ENCODE data around the gene CCR5.
"Not testable (repeated sequence)": the region's sequence is repeated elsewhere in the genome, so short reads cannot be mapped to it uniquely, and the experiment has no call there.

Gene CCR5

DNA sequence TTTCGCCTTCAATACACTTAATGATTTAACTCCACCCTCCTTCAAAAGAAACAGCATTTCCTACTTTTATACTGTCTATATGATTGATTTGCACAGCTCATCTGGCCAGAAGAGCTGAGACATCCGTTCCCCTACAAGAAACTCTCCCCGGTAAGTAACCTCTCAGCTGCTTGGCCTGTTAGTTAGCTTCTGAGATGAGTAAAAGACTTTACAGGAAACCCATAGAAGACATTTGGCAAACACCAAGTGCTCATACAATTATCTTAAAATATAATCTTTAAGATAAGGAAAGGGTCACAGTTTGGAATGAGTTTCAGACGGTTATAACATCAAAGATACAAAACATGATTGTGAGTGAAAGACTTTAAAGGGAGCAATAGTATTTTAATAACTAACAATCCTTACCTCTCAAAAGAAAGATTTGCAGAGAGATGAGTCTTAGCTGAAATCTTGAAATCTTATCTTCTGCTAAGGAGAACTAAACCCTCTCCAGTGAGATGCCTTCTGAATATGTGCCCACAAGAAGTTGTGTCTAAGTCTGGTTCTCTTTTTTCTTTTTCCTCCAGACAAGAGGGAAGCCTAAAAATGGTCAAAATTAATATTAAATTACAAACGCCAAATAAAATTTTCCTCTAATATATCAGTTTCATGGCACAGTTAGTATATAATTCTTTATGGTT is at the start of gene CCR5:
Gene CCR5, plus strand, starts transcription at position 108 of the 680 bp plus-strand sequence. CDS start 1,957 bp downstream, outside the sequence.
- DNase-seq = no peak

DNA sequence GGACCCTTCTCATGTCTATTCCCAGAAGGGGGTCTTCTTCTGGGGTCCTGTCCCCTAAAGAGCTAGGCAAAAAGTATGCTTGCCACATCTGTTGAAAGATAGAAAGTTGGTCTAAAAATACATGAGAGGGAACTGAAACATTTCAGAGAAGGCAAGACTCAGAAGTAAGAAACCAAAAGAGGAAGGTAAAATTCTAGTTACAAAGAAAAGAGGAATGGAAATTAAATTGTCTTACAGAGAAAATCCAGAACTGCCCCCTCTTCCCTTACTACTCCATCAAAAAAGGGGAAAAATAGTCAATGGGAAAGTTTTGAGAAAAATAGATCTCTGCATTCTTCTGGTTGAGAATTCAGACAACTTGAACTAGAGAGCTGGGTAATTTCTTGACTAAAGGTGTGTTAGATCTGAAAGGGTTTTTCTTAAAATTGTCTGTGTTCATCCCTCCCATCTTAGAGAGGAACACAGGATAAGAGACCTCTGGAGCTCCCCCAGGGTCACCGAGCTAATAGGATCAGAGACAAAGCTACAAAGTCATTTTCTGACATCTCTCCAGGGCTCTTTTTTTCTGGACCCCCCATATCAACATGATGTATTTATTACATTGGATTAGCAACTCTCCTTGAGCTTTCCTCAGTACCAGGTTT is 49.2 kb upstream of the CCR5 start:
- DNase-seq = no peak

DNA sequence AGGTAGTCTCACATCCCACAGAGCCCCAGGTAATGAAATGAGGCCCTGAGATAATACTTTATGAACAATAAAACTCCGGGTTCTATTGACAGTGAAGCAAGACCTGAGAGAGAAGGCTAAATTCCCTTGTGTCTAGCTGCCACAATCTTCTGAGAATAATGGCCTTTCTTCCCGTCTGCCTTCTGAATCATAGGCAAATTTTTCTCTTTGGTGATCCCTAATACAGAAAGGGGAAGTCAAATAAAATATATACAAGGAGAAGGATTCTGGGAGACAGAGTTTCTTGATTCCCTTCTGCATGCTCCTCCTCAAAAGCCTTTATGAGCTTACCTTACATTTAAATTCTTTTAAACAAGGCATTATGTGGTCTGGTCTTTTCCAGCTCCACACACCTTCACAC is 46.7 kb upstream of the CCR5 start:
- DNase-seq = no peak

GRCh38 chr3:46325645-46326300 is 45.0 kb upstream of the CCR5 start:
- no peak for DNase-seq

DNA sequence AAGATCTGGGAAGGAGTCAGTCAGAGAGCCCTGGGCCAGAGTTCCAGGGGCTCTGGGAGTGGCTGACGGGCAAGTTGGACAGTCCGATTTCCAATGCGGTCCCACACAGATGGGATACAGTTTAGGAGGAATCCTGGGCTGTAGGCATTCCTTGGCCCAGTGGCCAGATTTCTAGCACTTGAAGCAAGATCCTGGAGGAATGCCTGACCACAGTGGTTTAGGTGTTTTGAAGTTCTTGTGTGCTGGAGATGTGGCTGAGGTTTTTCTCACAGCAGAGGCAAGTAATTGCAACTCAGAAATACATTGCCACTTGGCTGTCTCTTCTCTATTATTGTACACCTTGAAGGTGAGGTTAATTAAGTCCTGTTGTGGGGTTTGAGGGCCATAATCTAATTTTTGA is 40.1 kb upstream of the CCR5 start:
- not testable (repeated sequence) for DNase-seq

GRCh38 chr3:46334741-46335478 is 35.8 kb upstream of the CCR5 start:
- DNase-seq = peak; percentile 75

DNA sequence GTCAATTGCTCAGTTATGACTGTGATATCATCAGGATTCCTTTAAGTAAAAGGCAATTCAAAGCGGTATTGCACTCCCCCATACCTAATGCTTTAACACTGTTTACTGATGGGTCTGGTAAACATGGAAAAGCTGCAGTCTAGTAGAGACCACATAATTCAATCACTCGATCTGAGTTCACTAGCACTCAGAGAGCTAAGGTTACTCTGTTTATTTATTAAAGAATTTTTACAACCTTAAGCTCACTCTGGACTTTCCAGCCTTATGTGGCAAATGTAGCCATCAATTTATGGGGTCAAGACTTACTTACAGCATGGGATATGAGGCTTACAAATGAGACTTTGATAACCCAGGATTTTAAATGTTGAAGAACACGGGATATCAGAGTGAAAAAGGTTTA is 35.2 kb upstream of the CCR5 start:
- no peak for DNase-seq

DNA sequence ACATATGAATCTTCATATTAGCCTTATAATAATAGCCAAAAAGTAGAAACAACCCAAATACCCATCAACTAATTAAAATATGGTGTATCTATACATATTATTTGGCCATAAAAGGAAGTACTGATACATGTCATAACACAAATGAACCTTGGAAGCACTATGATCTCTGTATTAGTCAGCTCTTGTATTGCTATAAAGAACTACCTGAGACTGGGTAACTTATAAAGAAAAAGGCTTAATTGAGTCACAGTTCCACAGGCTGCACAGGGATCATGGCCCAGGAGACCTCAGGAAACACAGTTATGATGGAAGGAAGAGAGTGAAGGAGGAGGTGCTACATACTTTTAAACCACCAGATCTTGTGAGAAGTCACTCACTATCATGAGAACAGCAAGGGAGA is 32.8 kb upstream of the CCR5 start:
- no peak for DNase-seq

- DNase-seq = no peak
These were observed 31.9 kb upstream of the CCR5 start for GRCh38 chr3:46338840-46339239.

- DNase-seq = no peak
These were observed 26.3 kb upstream of the CCR5 start for GRCh38 chr3:46344476-46344875.

GRCh38 chr3:46348823-46349482 is 21.8 kb upstream of the CCR5 start:
- DNase-seq = no peak

DNA sequence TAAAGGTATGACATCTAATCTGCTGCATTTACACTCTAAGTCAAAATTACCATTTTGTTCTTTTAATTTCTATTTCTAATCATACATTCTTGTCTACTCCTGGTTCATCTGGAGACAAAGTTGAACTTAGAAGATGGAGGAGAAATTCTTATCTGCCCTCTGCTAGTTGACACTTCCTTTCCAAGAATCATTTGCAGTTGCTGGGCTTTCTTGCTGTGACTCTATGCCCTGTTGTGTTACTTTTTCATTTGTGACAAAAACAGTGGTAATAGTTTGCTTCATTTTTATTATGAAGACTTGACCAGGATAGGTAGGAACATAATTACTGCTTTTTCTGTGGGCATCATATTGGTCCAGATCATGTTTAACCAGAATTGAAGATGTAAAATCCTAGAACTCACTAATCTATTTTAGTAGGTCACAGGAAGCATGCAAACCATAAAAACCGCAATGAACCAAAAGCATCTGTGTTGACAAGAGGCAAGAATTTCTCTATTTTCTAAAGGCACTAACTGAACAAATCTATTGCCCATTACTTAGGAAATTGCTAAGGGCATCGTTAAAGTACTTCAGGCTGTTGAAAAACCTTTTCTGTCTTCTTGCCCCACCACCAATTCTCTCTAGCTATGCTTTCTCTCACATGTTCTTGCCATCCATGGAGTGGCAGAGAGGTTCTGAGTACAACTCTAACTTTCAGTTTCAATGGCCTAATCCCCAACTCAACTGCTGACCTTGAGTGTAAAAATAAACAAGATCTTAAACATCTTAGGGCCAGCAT is 21.1 kb upstream of the CCR5 start:
- DNase-seq = no peak

GRCh38 chr3:46350262-46350565 is 20.5 kb upstream of the CCR5 start:
- no peak for DNase-seq

DNA sequence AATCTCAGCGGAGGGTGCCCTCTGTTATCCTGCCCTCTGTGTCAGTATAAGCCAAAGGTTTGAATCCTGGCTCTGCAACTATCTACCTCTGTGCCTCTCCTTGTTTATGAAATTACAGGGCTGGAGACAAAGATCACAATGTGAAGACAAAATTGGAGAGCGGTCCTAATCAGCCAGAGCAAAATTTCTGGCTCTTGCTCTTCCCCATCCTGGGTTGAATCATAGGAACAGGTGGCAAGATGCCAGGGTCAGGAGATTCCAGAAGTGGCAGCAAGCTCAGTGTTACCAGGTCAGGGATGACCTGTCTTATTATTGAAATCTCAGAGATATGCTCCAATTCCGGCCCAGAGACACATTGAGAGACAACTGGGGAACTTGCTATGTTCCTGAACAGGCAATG is 19.1 kb upstream of the CCR5 start:
- DNase-seq = peak; percentile 18

- DNase-seq = no peak
These were observed 17.7 kb upstream of the CCR5 start for GRCh38 chr3:46353090-46353489.

DNA sequence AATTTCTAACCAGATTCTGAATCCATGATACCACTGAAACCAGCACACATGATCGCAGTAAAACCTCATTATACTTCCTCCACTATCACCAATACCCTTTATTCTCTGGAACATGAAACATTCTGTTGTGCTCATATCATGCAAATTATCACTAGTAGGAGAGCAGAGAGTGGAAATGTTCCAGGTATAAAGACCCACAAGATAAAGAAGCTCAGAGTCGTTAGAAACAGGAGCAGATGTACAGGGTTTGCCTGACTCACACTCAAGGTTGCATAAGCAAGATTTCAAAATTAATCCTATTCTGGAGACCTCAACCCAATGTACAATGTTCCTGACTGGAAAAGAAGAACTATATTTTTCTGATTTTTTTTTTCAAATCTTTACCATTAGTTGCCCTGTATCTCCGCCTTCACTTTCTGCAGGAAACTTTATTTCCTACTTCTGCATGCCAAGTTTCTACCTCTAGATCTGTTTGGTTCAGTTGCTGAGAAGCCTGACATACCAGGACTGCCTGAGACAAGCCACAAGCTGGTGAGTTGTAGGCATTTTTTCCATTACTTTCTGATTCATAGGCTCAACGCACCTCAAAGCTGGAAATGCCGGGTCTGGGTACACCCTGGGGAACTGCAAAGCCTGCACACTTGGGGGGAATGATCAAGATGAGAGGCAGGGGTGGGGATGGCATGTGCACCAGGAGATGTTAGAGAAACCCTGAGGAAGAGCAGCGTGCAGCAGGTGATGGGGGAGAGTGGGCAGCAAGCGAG is 16.9 kb upstream of the CCR5 start, which contains the start of gene CCR2:
Gene CCR2, plus strand, starts transcription at position 465 of the 764 bp plus-strand sequence. CDS start 3,417 bp downstream, outside the sequence.
- DNase-seq = no peak

GRCh38 chr3:46354478-46354877 is 16.3 kb upstream of the CCR5 start:
- DNase-seq = no peak

DNA sequence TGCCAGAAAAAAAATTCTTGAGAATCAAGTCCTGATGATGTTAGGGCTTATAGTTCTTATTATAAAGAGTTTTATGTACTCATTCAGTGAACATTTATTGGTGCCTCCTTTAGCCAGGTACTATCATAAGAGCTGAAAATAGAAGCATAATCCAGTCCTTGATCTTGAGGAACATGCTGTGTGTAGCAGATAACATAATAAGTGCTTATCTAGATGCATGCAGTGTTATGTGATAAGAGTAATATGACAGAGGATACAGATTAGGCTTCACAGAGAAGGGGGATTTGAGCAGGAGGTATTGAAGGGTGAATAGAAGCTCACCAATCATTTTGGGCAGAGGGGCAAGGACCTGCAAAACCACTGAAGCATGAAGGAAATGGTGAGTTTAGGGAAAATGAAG is 15.8 kb upstream of the CCR5 start:
- no peak for DNase-seq

- DNase-seq = no peak
These were observed 14.5 kb upstream of the CCR5 start for GRCh38 chr3:46356276-46356675.

GRCh38 chr3:46356909-46357308 is 13.8 kb upstream of the CCR5 start:
- DNase-seq = no peak

- DNase-seq = no peak
These were observed 12.3 kb upstream of the CCR5 start for GRCh38 chr3:46358466-46358865.
